T47D (cell line): ENCODE data around the gene PATL2.
"Not testable (repeated sequence)": the region's sequence is repeated elsewhere in the genome, so short reads cannot be mapped to it uniquely, and the experiment has no call there.

Experiments
- DNase-seq, 2 experiments: peaks; one replicate each; pipeline versions ENCODE4 v3.0.0 to v3.0.0-alpha.2; 2011 to 2012; ENCODE audit warnings: low read depth in 1 of 2, low spot score in 1 of 2
- JUND ChIP-seq: IDR thresholded peaks from 2 replicates; pipeline ENCODE4 v1.6.1; 2012; ENCODE audit warnings: low read depth
- in situ Hi-C: cut with HindIII; loops from 2 replicates; pipeline ENCODE4 v1.10.0; 2016; ENCODE audit warnings: low sequenced_read_pairs, low pct_unique_long_range_greater_than_20kb

The PATL2 gene

DNA sequence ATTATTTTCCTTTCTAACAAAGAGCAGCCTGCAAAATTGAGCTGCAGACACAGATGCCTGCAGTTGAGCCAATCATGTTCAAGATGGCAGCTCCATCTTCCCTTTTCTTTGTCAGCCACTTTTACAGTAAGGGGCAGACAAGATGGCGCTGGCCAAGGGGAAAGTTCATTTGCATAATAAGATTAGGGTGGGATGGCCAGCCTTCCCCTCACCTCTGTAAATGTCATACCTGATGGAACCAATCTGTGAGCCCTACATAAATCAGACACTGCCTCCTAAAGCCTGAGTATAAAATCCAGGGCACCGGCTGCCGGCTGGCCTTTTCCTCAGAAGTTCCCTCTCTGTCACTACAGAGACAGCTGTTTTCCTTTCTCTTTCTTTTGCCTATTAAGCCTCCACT lies 15.8 kb downstream of the PATL2 start:
- TF ChIP-seq JUND = no peak
- no peak for DNase-seq
- in situ Hi-C loops = no loop called here

DNA sequence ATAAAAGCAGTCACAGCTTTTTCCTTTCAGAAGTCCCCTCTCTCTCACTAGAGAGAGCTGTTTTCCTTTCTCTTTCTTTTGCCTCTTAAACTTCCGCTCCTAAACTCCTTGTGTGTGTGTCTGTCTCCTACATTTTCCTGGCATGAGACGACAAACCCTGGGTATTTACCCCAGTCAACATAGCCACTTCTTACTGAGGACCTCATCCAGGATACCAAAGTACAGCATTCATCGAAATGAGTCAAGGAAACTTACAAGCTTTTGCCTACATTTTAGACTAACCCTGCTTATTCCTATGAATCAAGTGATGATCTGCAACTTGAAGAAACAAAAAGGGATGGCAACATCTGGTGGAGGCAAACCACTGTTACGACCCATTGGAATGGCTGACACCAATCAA lies 16.7 kb downstream of the PATL2 start:
- no peak for TF ChIP-seq JUND
- DNase-seq = no peak
- in situ Hi-C loops = no loop called here

DNA sequence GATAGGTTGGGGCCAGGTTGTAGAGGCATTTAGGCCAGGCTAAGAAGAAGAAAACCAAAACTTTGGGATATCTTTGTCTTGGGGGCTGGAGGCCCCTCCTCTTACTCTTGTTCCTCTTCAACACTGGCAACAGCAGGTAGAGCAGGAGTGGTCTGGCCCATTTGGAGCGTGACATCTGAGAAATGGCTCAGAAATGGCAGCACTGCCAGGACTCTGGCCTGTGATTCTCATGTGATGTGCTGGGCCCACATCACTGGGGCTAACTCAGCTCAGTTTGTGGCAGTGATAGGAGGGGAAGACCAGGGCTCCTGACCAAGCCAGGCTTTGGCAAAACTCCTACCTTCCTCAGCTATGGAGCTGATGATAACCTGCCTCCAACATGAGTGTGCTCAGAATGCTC lies 18.5 kb downstream of the PATL2 start:
- in situ Hi-C loops = no loop called here
- no peak for DNase-seq
- no peak for TF ChIP-seq JUND

DNA sequence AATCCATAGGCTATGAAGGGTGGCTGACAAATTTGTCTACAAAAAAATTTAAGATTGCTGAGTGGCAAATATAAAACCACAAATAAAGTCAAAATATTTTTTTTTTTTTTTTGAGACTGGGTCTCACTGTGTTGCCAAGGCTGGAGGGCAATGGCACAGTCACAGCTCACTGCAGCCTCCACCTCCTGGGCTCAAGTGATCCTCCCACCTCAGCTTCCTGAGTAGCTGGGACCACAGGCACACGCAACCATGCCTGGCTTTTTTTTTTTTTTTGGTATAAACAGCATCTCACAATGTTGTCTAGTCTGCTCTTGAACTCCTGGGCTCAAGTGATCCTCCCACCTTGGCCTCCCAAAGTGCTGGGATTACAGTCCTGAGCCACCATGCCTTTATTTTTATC lies 20.9 kb downstream of the PATL2 start:
- DNase-seq, in situ Hi-C loops: not testable (repeated sequence)

DNA sequence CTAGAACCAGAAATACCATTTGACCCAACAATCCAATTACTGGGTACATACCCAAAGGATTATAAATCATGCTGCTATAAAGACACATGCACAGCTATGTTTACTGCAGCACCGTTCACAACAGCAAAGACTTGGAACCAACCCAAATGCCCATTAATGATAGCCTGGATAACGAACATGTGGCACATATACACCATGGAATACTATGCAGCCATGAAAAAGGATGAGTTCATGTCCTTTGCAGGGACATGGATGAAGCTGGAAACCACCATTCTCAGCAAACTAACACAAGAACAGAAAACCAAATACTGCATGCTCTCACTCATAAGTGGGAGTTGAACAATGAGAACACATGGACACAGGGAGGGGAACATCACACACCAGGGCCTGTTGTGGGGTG lies 21.8 kb downstream of the PATL2 start:
- not testable (repeated sequence) for DNase-seq

DNA sequence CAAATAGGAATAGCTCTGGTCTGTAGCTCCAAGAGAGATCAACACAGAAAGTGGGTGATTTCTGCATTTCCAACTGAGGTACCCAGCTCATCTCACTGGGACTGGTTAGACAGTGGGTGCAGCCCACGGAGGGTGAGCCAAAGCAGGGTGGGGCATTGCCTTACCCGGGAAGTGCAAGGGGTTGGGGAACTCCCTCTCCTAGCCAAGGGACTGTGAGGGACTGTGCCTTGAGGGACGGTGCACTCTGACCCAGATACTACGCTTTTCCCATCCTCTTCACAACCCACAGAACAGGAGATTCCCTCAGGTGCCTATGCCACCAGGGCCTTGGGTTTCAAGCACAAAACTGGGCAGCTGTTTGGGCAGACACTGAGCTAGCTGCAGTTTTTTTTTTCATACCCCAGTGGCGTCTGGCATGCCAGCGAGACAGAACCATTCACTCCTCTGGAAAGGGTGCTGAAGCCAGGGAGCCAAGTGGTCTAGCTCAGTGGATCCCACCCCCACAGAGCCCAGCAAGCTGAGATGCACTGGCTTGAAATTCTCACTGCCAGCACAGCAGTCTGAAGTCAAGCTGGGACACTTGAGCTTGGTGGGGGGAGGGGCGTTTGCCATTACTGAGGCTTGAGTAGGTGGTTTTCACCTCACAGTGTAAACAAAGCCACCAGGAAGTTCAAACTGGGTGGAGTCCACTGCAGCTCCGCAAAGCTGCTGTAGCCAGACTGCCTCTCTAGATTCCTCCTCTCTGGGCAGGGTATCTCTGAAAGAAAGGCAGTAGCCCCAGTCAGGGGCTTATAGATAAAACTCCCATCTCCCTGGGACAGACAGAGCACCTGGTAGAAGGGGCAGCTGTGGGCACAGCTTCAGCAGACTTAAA lies 28.1 kb downstream of the PATL2 start:
- DNase-seq = peak in 1 of 2 experiments; percentile 90
- in situ Hi-C loops = not testable (repeated sequence)

More for the DNA sequence above, 21.8 kb downstream of the PATL2 start:
- in situ Hi-C loops = not testable (repeated sequence)

DNA sequence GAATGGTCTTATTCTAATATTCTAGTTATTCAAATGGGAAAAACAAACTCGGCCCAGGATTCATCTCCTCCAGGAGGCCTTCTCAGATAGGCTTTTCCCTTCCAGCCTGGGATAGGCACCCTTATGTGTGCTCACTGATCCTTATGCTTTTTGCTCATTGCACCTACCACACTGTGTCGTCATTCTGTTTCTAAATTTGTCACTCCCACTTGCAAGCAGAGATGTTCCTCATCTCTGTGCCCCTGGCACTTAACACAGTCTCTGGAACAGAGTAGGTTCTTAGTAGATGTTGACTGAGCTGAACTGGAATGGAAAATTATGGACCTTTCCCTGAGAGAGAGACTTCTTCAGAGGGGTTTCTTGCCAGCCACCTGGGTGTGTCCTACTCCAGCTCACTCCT lies 28.9 kb downstream of the PATL2 start:
- no peak for DNase-seq
- in situ Hi-C loops = no loop called here
- TF ChIP-seq JUND = no peak

DNA sequence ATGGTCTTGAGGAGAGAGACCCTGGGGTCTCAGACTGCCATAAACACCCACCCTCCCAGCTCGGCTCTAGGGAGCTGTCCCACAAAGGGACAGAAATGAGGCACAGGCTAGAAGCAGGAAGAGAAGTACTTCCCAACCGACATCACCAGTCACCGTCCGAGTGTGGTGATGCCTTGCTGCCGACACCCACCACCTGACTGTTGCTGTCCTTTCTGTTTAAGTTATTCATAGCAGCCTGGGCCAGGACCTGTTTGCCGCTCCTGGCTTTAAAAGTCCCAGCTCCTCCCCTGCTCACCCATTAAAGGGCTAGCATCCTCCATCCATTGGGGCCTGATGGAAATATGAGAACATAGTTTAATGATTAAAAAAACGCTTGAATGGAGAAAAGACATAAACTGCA lies 34.4 kb downstream of the PATL2 start:
- no peak for DNase-seq
- TF ChIP-seq JUND = no peak
- in situ Hi-C loops = no loop called here

DNA sequence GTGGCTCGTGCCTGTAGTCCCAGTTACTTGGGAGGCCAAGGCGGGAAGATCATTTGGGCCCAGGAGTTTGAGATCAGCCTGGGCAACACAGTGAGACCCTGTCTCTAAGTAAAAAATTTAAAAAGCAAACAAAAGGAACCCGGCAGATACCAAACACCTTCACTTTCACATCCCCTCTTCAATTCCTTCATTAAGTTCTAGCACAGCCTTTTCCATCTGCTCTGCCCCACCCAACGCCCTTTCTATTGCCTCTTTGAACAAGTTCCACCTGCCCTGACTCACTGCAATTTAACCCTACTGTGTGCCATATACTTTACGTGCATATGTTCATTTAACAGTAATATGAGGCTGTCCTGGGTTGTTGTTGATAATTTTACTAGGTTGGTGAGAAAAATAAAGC lies 35.2 kb downstream of the PATL2 start:
- TF ChIP-seq JUND = no peak
- DNase-seq = no peak
- in situ Hi-C loops = no loop called here

DNA sequence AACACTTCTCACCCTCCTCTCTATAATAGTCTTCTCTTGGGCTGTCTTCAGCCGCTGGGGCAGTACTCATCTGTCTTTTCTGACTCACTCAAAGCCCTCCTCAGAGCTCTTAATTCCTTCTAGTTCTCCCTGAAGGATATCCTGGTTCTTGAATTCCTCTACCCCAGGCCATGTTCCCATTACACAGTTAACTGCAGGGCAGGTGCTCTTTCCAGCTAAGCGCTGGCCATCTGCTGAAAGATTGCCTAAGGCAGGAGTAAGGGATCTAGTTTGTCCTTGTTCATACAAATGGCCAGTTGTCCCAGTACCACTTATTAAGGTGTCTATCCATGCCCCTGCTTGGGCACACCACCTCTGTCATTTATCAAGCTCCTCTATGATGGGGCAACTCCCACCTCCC lies 37.5 kb downstream of the PATL2 start:
- DNase-seq = no peak
- no peak for TF ChIP-seq JUND
- in situ Hi-C loops = no loop called here

DNA sequence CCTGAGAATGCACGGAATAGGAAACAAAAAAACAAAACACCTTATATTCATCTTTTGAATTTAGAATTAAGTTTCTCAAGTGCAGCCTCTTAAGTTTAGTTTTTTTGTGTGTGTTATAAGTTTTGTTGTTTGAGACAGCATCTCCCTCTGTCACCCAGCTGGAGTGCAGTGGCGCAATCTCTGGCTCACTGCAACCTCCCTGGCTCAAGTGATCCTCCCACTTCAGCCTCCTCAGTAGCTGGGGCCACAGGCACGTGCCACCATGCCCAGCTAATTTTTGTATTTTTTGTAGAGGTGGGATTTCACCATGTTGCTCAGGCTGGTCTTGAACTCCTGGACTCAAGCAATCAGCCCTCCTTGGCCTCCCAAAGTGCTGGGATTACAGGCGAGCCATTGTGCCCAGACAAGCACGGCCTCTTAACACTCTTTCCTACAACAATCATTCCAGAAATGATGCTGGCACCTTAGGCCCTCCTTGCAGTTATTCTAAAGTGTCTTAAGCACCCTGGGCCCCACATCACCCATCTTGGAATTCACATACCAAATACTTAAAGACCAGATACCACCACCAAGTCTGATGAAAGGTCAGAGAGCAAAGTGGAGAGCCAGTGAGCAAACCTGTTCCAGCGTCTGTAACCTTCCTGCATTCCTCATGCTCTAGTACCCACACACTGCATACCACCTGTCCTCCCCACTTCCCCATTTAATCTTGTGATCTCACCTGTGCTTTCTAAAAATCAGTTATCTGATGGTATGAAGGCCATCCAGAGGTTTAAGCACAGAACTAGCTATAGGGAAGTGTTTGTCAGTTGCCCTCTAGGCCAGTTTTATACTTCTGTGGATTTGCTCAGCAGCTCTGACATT lies 40.8 kb downstream of the PATL2 start:
- in situ Hi-C loops = no loop called here
- no peak for TF ChIP-seq JUND
- peak in 1 of 2 experiments; percentile 59 for DNase-seq

DNA sequence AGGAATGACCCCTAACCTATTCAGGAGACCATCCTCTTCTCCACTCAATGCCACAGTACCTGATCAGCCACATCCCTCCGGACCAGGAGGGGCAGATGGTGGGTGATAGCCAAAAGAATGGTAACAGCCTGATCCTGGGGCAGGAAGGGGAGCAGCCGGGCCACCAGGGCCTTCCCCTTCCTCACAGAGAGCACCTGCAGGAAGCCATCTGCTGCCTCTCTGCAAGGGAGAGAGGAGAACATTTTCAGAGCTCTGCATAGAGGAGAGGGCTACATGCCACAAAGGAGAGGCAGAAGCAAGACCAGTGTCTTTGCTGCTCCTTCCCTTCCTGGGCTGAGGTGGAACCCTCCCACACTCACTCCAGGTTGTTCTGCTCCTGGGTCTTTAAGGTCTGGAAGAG lies 42.2 kb downstream of the PATL2 start:
- no peak for DNase-seq
- in situ Hi-C loops = no loop called here
- TF ChIP-seq JUND = no peak

DNA sequence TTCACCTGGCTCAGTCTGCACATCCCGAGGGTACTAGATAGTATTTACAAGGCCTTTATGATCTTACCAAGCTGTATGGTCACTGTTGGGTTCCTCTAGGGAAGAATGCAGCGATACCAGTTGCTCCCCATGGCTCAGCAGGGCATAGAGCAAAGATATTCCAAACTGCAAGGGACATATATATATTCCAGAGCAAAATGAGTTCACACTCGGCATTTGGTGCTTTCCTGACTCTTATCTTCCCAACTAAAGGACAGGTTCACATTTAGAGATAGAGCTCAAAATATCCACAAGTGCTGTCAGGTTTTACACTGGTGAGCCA lies 44.1 kb downstream of the PATL2 start:
- in situ Hi-C loops = no loop called here
- DNase-seq = peak in 1 of 2 experiments; percentile 9
- TF ChIP-seq JUND = no peak
